K562 (cell line): Measurements from ENCODE around the gene ITGAX. TPM values are rescaled to one million over a fixed set of nuclear protein-coding genes. Genes with fewer than 3 reads are reported as not detected.

ENCODE experiments used
- BRD4 ChIP-seq: fragments of 200-600 bp; sonication (generic); IDR thresholded peaks from 2 replicates; pipeline ENCODE4 v1.6.1; 2017; ENCODE audit warnings: inconsistent platforms
- HNRNPH1 ChIP-seq: fragments of 200-400 bp; formaldehyde crosslinking; optimal IDR thresholded peaks from 2 replicates; pipeline ENCODE3; 2017; ENCODE audit warnings: low read depth, mild to moderate bottlenecking, low read length, moderate library complexity
- MAFK ChIP-seq: IDR thresholded peaks from 2 replicates; pipeline ENCODE4 v1.6.1; 2011; ENCODE audit warnings: low read length, improper control_type of control experiment
- MAZ ChIP-seq, 2 experiments: fragments of 450-650 bp in 1 of 2; sonication (generic) in 1 of 2; formaldehyde crosslinking; IDR thresholded peaks in 1 of 2; conservative IDR thresholded peaks in 1 of 2; 2 replicates each; pipeline versions ENCODE4 v1.4.0 to v1.5.0; 2020; ENCODE audit warnings: mild to moderate bottlenecking in 1 of 2, missing genetic modification reagents in 1 of 2
- NBN ChIP-seq: fragments of 450-650 bp; IDR thresholded peaks from 2 replicates; pipeline ENCODE4 v1.6.1; 2016; ENCODE audit warnings: low read depth, mild to moderate bottlenecking
- RAD21 ChIP-seq, 2 experiments: fragments of 250-450 bp in 1 of 2; fragments of 450-650 bp in 1 of 2; sonication (Bioruptor Pico) in 1 of 2; formaldehyde crosslinking in 1 of 2; IDR thresholded peaks in 1 of 2; conservative IDR thresholded peaks in 1 of 2; 2 replicates each; pipeline versions ENCODE4 v1.4.0 to v1.8.0; 2020 to 2022; ENCODE audit warnings: mild to moderate bottlenecking in 2 of 2, moderate library complexity in 1 of 2
- REST ChIP-seq, 2 experiments: fragments of 450-650 bp; formaldehyde crosslinking in 1 of 2; IDR thresholded peaks; 2 replicates each; pipeline versions ENCODE4 v1.4.0 to v1.6.1; 2014 to 2020; ENCODE audit warnings: mild to moderate bottlenecking in 2 of 2, borderline replicate concordance in 1 of 2, low read depth in 1 of 2
- ZNF445 ChIP-seq: fragments of 250-450 bp; sonication (Bioruptor Pico); IDR thresholded peaks from 2 replicates; pipeline ENCODE4 v1.4.0; 2020; ENCODE audit warnings: low read depth, mild to moderate bottlenecking, moderate library complexity
- polyA plus RNA-seq, 8 experiments: library from polyadenylated mRNA; depleted of rRNA in 4 of 8; stranded (reverse) in 5 of 8; unstranded in 3 of 8; fragments of >200 nt; fragmentation: Nextera tagmentation in 2 of 8; fragmentation: Illumina TruSeq in 1 of 8; extraction: Ambion mirVana in 2 of 8; extraction: Trizol in 1 of 8; gene quantifications; 2 replicates each; pipeline versions ENCODE4 v1.2.1 to v1.2.3, GENCODE V29; 2011 to 2014; ENCODE audit warnings: inconsistent platforms in 1 of 8, missing spikeins in 1 of 8
- total RNA-seq, 7 experiments: library from RNA; depleted of rRNA in 6 of 7; stranded (reverse); fragments of >200 nt in 6 of 7; fragmentation: Illumina TruSeq in 2 of 7; extraction: Trizol in 2 of 7; gene quantifications; 2 replicates each; pipeline versions ENCODE4 v1.2.1 to v1.2.3, GENCODE V29; 2011 to 2021; ENCODE audit warnings: low replicate concordance in 1 of 7
- TF ChIP-seq, protein P1 (sequence below): fragments of 200-800 bp; sonication (Bioruptor generic); IDR thresholded peaks from 2 replicates; pipeline ENCODE4 v1.6.1; 2017; ENCODE audit warnings: missing genetic modification characterization, missing compliant biosample characterization

Gene ITGAX
- total and polyA plus RNA-seq, 9 of the 15 experiments (the other 6 are each of a cell fraction or from before 2014, with no cell fraction given): 0.03 to 0.58 (median 0.14) TPM

GRCh38 chr16:31382485-31383161 is 27.6 kb downstream of the ITGAX start (continued):
- TF ChIP-seq REST (IDR thresholded peaks at IDR 0.05; ENCODE audit: borderline replicate concordance) (peak; percentile 64), REST (CRISPR knock-in tag; IDR thresholded peaks at IDR 0.05; ENCODE audit: low read depth) (no peak), HNRNPH1 (no peak), MAFK (peak; percentile 40; the same call in 1 of the 2 replicates), ZNF445 (CRISPR knock-in tag) (no peak), MAZ (CRISPR knock-in tag; conservative IDR thresholded peaks at IDR 0.05 in 1 of 2, IDR thresholded peaks at IDR 0.05 in 1 of 2) (peak in 1 of 2 experiments; percentile 56; a peak in 2 of 4 replicates), NBN (no peak), RAD21 (CRISPR knock-in tag; conservative IDR thresholded peaks at IDR 0.05 in 1 of 2, IDR thresholded peaks at IDR 0.05 in 1 of 2) (peak; percentile 56 to 83), BRD4 (no peak)
- TF ChIP-seq, protein P1, sequence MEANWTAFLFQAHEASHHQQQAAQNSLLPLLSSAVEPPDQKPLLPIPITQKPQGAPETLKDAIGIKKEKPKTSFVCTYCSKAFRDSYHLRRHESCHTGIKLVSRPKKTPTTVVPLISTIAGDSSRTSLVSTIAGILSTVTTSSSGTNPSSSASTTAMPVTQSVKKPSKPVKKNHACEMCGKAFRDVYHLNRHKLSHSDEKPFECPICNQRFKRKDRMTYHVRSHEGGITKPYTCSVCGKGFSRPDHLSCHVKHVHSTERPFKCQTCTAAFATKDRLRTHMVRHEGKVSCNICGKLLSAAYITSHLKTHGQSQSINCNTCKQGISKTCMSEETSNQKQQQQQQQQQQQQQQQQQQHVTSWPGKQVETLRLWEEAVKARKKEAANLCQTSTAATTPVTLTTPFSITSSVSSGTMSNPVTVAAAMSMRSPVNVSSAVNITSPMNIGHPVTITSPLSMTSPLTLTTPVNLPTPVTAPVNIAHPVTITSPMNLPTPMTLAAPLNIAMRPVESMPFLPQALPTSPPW (CRISPR knock-in tag): 0 out of 2 replicates have a peak, but pooled peaks have one; percentile 23
